Measurements from ENCODE around the gene SEC16A. TPM values are rescaled to one million over a fixed set of nuclear protein-coding genes. Genes with fewer than 3 reads are reported as not detected.
A peak's percentile ranks its signal among the peaks of the same experiment; 100 is the strongest.
"Not testable (repeated sequence)": the region's sequence is repeated elsewhere in the genome, so short reads cannot be mapped to it uniquely, and the experiment has no call there.

Gene SEC16A
- total RNA-seq, 1 donor from 2014 or later = 12.3 TPM

- peak; percentile 23 for DNase-seq (ENCODE audit: low spot score)
These were observed 44.0 kb downstream of the SEC16A start for GRCh38 chr9:136438548-136439480.

- DNase-seq (ENCODE audit: low spot score) = no peak
These were observed 44.8 kb downstream of the SEC16A start for GRCh38 chr9:136437839-136438547.

- DNase-seq (ENCODE audit: low spot score) = no peak
These were observed 45.4 kb downstream of the SEC16A start for GRCh38 chr9:136437430-136437829.

- DNase-seq (ENCODE audit: low spot score) = no peak
These were observed 46.7 kb downstream of the SEC16A start for GRCh38 chr9:136436055-136436634.

- DNase-seq (ENCODE audit: low spot score) = no peak
These were observed 48.2 kb downstream of the SEC16A start for GRCh38 chr9:136434580-136435169.

- no peak for DNase-seq (ENCODE audit: low spot score)
These were observed 48.8 kb downstream of the SEC16A start for GRCh38 chr9:136433849-136434579.

- no peak for DNase-seq (ENCODE audit: low spot score)
These were observed 49.7 kb downstream of the SEC16A start for GRCh38 chr9:136433043-136433715.

GRCh38 chr9:136432591-136432990 lies 50.2 kb downstream of the SEC16A start:
- DNase-seq (ENCODE audit: low spot score) = no peak

- DNase-seq (ENCODE audit: low spot score) = no peak
These were observed 51.0 kb downstream of the SEC16A start for GRCh38 chr9:136431782-136432350.

- no peak for DNase-seq (ENCODE audit: low spot score)
These were observed 52.1 kb downstream of the SEC16A start for GRCh38 chr9:136430588-136431234.

GRCh38 chr9:136429683-136430491 lies 53.0 kb downstream of the SEC16A start:
- DNase-seq (ENCODE audit: low spot score) = peak; percentile 29

- no peak for DNase-seq (ENCODE audit: low spot score)
These were observed 53.7 kb downstream of the SEC16A start for GRCh38 chr9:136429075-136429628.

GRCh38 chr9:136426787-136427186 lies 56.1 kb downstream of the SEC16A start:
- DNase-seq (ENCODE audit: low spot score) = no peak

GRCh38 chr9:136425367-136425766 lies 57.5 kb downstream of the SEC16A start:
- DNase-seq (ENCODE audit: low spot score) = not testable (repeated sequence)

GRCh38 chr9:136424750-136425362 lies 58.0 kb downstream of the SEC16A start:
- DNase-seq (ENCODE audit: low spot score) = no peak

GRCh38 chr9:136423432-136424146 lies 59.3 kb downstream of the SEC16A start:
- DNase-seq (ENCODE audit: low spot score) = no peak

- DNase-seq (ENCODE audit: low spot score) = no peak
These were observed 60.0 kb downstream of the SEC16A start for GRCh38 chr9:136422876-136423275.
